ENCODE data around the gene SMPD4.
"Not testable (repeated sequence)": the region's sequence is repeated elsewhere in the genome, so short reads cannot be mapped to it uniquely, and the experiment has no call there.

SMPD4 gene

DNA sequence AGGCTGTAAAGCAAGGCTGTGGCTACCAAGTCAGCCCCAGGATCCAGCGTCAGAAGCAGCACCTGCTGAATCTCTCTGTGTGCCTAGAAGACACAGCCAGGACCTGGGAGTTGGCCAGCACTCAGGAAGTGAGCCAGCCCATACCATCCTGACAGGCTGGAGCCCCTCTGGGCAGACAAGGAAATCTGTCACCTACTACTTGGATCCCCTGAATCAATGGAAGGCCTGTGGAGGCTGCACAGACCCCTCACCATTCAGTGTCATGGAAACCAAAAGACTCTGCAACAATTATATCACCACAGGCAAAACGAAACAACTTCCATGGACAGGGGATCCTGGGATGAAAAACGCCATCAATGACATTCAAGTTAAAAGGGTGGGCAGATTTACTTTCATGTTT lies 14.8 kb downstream of the SMPD4 start:
- H3K36me3 ChIP-seq (ENCODE audit: control insufficient read depth in 1 of 2, insufficient read depth in 2 of 2, low read length in 2 of 2): peaks cover 55 to 69% of the 10 kb centered on the region in 2 experiments
- not testable (repeated sequence) for H3K79me2 ChIP-seq (ENCODE audit: control insufficient read depth, insufficient read depth, low read length, poor library complexity); H3K4me2 ChIP-seq (ENCODE audit: low read length); H3K4ac ChIP-seq (ENCODE audit: low read depth, low read length); H3K18ac ChIP-seq (ENCODE audit: low read length); H3K9ac ChIP-seq (ENCODE audit: low read length); H2BK12ac ChIP-seq (ENCODE audit: low read length); H3K79me1 ChIP-seq (ENCODE audit: low read length); H4K12ac ChIP-seq (ENCODE audit: low read depth, low read length); H3K4me3 ChIP-seq (ENCODE audit: low read depth, low read length); H3K9me3 ChIP-seq (ENCODE audit: insufficient read depth, low read depth, low read length); H3K27ac ChIP-seq (ENCODE audit: low read depth, low read length); H3K4me1 ChIP-seq (ENCODE audit: control insufficient read depth in 1 of 2, insufficient read depth in 2 of 2, low read length in 2 of 2); H3K23ac ChIP-seq (ENCODE audit: low read length); H3K27me3 ChIP-seq (ENCODE audit: insufficient read depth, low read length); H4K91ac ChIP-seq (ENCODE audit: low read depth, low read length); H2AK5ac ChIP-seq (ENCODE audit: low read length); DNase-seq; H2BK120ac ChIP-seq (ENCODE audit: insufficient read depth, low read length, poor library complexity); H2AFZ ChIP-seq (ENCODE audit: insufficient read depth, low read length, poor library complexity); H3K14ac ChIP-seq (ENCODE audit: low read length); H4K8ac ChIP-seq (ENCODE audit: low read depth, low read length); H2BK5ac ChIP-seq (ENCODE audit: low read depth, low read length, poor library complexity)
- no CpG with 5 or more reads among the region's 3 CpGs for WGBS (ENCODE audit: extremely low coverage, insufficient coverage, insufficient read length)

DNA sequence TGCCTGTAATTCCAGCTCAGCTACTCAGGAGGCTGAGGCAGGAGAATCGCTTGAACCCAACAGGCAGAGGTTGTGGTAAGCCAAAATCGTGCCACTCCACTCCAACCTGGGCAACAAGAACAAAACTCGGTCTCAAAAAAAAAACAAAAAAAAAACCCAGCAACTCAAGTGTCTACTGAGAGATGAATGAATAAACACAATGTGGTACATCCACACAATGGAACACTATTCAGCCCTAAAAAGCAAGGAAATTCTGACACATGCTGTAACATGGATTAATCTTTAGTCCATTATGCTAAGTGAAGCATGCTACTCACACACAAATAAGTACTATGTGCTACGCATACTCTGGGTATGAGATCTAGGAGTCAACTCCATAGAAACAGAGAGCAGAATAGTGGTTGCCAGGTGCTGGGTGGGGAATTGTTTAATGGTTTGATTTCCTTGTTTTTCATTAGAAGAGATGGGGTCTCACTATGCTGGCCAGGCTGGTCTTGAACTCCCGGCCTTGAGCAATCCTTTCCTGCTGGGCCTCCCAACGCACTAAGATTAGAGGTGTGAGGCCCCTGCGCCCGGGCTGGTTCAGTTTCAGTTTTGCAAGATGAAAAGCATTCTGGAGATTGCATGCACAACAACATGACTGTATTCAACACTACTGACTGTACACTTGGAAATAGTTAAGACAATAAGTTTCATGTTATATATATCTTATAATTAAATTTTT lies 15.9 kb downstream of the SMPD4 start:
- Histone ChIP-seq H2BK5ac (ENCODE audit: low read depth, low read length, poor library complexity) (no peak overlapping the region), H3K4me2 (ENCODE audit: low read length) (no peak overlapping the region), H2BK12ac (ENCODE audit: low read length) (no peak overlapping the region), H3K14ac (ENCODE audit: low read length) (no peak overlapping the region), H3K79me2 (ENCODE audit: control insufficient read depth, insufficient read depth, low read length, poor library complexity) (no peaks in the 10 kb centered on the region), H2AFZ (ENCODE audit: insufficient read depth, low read length, poor library complexity) (no peak overlapping the region), H4K91ac (ENCODE audit: low read depth, low read length) (no peak overlapping the region), H2AK5ac (ENCODE audit: low read length) (no peak overlapping the region), H3K27me3 (ENCODE audit: insufficient read depth, low read length) (no peaks in the 10 kb centered on the region), H3K4me3 (ENCODE audit: low read depth, low read length) (no peak overlapping the region), H4K8ac (ENCODE audit: low read depth, low read length) (no peak overlapping the region), H2BK120ac (ENCODE audit: insufficient read depth, low read length, poor library complexity) (no peak overlapping the region), H3K4me1 (ENCODE audit: control insufficient read depth in 1 of 2, insufficient read depth in 2 of 2, low read length in 2 of 2) (no peaks in the 10 kb centered on the region), H3K9me3 (ENCODE audit: insufficient read depth, low read depth, low read length) (no peaks in the 10 kb centered on the region), H3K79me1 (ENCODE audit: low read length) (no peaks in the 10 kb centered on the region), H3K27ac (ENCODE audit: low read depth, low read length) (no peak overlapping the region), H4K12ac (ENCODE audit: low read depth, low read length) (no peak overlapping the region), H3K4ac (ENCODE audit: low read depth, low read length) (no peak overlapping the region), H3K23ac (ENCODE audit: low read length) (no peak overlapping the region), H3K36me3 (ENCODE audit: control insufficient read depth in 1 of 2, insufficient read depth in 2 of 2, low read length in 2 of 2) (peaks cover 52 to 64% of the 10 kb centered on the region in 2 experiments), H3K9ac (ENCODE audit: low read length) (no peak overlapping the region), H3K18ac (ENCODE audit: low read length) (no peak overlapping the region)
- no peak for DNase-seq
- no CpG with 5 or more reads among the region's 8 CpGs for WGBS (ENCODE audit: extremely low coverage, insufficient coverage, insufficient read length)

GRCh38 chr2:130162968-130163367 lies 18.4 kb downstream of the SMPD4 start:
- Histone ChIP-seq H3K4me2 (ENCODE audit: low read length) (no peak overlapping the region), H3K36me3 (ENCODE audit: control insufficient read depth in 1 of 2, insufficient read depth in 2 of 2, low read length in 2 of 2) (peaks cover 62 to 65% of the 10 kb centered on the region in 2 experiments), H3K14ac (ENCODE audit: low read length) (no peak overlapping the region), H2BK5ac (ENCODE audit: low read depth, low read length, poor library complexity) (no peak overlapping the region), H2AFZ (ENCODE audit: insufficient read depth, low read length, poor library complexity) (no peak overlapping the region), H3K9ac (ENCODE audit: low read length) (no peak overlapping the region), H3K27me3 (ENCODE audit: insufficient read depth, low read length) (no peaks in the 10 kb centered on the region), H3K9me3 (ENCODE audit: insufficient read depth, low read depth, low read length) (peaks cover 2% of the 10 kb centered on the region), H2BK120ac (ENCODE audit: insufficient read depth, low read length, poor library complexity) (no peak overlapping the region), H3K27ac (ENCODE audit: low read depth, low read length) (no peak overlapping the region), H3K4ac (ENCODE audit: low read depth, low read length) (no peak overlapping the region), H3K79me1 (ENCODE audit: low read length) (no peaks in the 10 kb centered on the region), H4K8ac (ENCODE audit: low read depth, low read length) (no peak overlapping the region), H3K4me1 (ENCODE audit: control insufficient read depth in 1 of 2, insufficient read depth in 2 of 2, low read length in 2 of 2) (no peaks in the 10 kb centered on the region), H3K79me2 (ENCODE audit: control insufficient read depth, insufficient read depth, low read length, poor library complexity) (no peaks in the 10 kb centered on the region), H2BK12ac (ENCODE audit: low read length) (no peak overlapping the region), H4K91ac (ENCODE audit: low read depth, low read length) (no peak overlapping the region), H2AK5ac (ENCODE audit: low read length) (no peak overlapping the region), H3K18ac (ENCODE audit: low read length) (no peak overlapping the region), H3K4me3 (ENCODE audit: low read depth, low read length) (no peak overlapping the region), H3K23ac (ENCODE audit: low read length) (no peak overlapping the region), H4K12ac (ENCODE audit: low read depth, low read length) (no peak overlapping the region)
- no CpG with 5 or more reads among the region's 9 CpGs for WGBS (ENCODE audit: extremely low coverage, insufficient coverage, insufficient read length)
- no peak for DNase-seq

- H3K4me2 ChIP-seq (ENCODE audit: low read length); H3K79me1 ChIP-seq (ENCODE audit: low read length); H3K4me1 ChIP-seq (ENCODE audit: control insufficient read depth in 1 of 2, insufficient read depth in 2 of 2, low read length in 2 of 2); H3K27me3 ChIP-seq (ENCODE audit: insufficient read depth, low read length); H3K27ac ChIP-seq (ENCODE audit: low read depth, low read length); H3K23ac ChIP-seq (ENCODE audit: low read length); H3K14ac ChIP-seq (ENCODE audit: low read length); H2BK5ac ChIP-seq (ENCODE audit: low read depth, low read length, poor library complexity); H4K91ac ChIP-seq (ENCODE audit: low read depth, low read length); H2BK120ac ChIP-seq (ENCODE audit: insufficient read depth, low read length, poor library complexity); H3K18ac ChIP-seq (ENCODE audit: low read length); H4K8ac ChIP-seq (ENCODE audit: low read depth, low read length); H3K4ac ChIP-seq (ENCODE audit: low read depth, low read length); H4K12ac ChIP-seq (ENCODE audit: low read depth, low read length); H3K9ac ChIP-seq (ENCODE audit: low read length); H2AK5ac ChIP-seq (ENCODE audit: low read length); H3K4me3 ChIP-seq (ENCODE audit: low read depth, low read length); H2AFZ ChIP-seq (ENCODE audit: insufficient read depth, low read length, poor library complexity); DNase-seq; H3K9me3 ChIP-seq (ENCODE audit: insufficient read depth, low read depth, low read length); H2BK12ac ChIP-seq (ENCODE audit: low read length); H3K79me2 ChIP-seq (ENCODE audit: control insufficient read depth, insufficient read depth, low read length, poor library complexity): not testable (repeated sequence)
- no CpG with 5 or more reads among the region's 7 CpGs for WGBS (ENCODE audit: extremely low coverage, insufficient coverage, insufficient read length)
- H3K36me3 ChIP-seq (ENCODE audit: control insufficient read depth in 1 of 2, insufficient read depth in 2 of 2, low read length in 2 of 2): peaks cover 61 to 63% of the 10 kb centered on the region in 2 experiments
These were observed 18.9 kb downstream of the SMPD4 start for GRCh38 chr2:130162486-130162885.

All from trophoblast cell (in vitro differentiated cells and primary cell).